ENCODE results near the gene HBEGF. TPM values are rescaled to one million over a fixed set of nuclear protein-coding genes. Genes with fewer than 3 reads are reported as not detected.
"Not testable (repeated sequence)": the region's sequence is repeated elsewhere in the genome, so short reads cannot be mapped to it uniquely, and the experiment has no call there.

Gene HBEGF
- total and polyA plus RNA-seq, 8 donors, result 1.2 to 39.8 (median 13.4) TPM

DNA sequence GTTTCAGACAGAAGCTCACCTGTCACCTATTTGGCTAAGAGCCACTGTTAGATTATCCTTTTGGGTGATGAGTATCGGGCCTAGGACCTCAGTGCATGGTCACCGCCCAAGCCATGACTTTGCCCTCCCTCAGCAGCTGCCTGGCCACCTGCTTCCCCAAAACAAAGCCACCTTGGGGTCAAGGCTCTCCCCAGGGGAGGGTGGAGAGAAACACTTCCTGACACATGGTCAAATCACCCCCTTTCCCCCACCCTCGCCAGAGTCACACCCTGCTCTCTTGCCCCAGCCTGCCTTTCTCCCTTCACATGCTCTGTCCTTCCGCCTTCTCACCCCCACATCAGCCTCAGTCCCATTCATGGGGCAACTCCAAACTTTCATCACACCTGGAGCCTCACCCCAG lies 1.7 kb upstream of the HBEGF start:
- TF ChIP-seq POLR2AphosphoS5 (IDR thresholded peaks at IDR 0.05), result no peak
- no peak for TF ChIP-seq EP300 (IDR thresholded peaks at IDR 0.05)
- TF ChIP-seq POLR2A (IDR thresholded peaks at IDR 0.05), result no peak
- TF ChIP-seq CTCF (IDR thresholded peaks at IDR 0.05), result no peak
- Histone ChIP-seq H3K36me3 (peaks cover 0 to 12% (median 0%) of the 10 kb centered on the region in 4 donors), H3K27ac (peak overlapping the region in 4 of 5 donors; percentile 55 to 91 (median 90)), H3K4me1 (peaks cover 40 to 59% (median 55%) of the 10 kb centered on the region in 4 donors), H3K9me3 (no peaks in the 10 kb centered on the region), H3K27me3 (no peaks in the 10 kb centered on the region), H3K4me3 (no peak overlapping the region)
- intact Hi-C loops (cut with DNase I; ENCODE audit: low total_unique reads), result loop anchor here (5.0 kb wide), 1 partner anchor 101 kb away; no protein-coding TSS in a partner anchor
- WGBS, 5 donors, result 53 to 76% (median 55%) methylated on average over 4 of the region's 4 CpGs
- DNase-seq, result peak in 1 of 2 donors; percentile 54

DNA sequence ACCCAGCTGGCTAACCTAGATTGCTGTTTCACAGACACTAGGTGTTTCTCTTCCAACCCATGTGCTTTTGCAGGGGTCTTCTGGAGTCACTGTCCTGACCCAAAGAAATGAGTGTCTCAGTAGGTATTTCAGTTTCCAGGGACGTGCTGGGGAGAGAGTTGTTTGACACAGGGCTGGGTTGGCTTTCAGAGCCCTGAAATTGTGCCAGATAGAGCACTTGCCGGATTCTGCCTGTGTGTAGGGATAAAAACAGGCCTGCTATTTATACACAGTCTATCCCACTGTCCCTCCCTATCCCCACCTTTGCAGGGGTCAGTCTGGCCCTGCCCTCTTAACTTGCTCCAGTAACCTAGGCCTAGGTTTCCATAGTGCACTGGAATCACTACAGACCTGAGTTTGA lies 957 bp upstream of the HBEGF start:
- peak overlapping the region; percentile 81 to 93 (median 90) for H3K27ac ChIP-seq
- H3K4me3 ChIP-seq, result peak overlapping the region in 1 of 4 donors; percentile 91
- TF ChIP-seq EP300 (IDR thresholded peaks at IDR 0.05) (no peak), POLR2AphosphoS5 (IDR thresholded peaks at IDR 0.05) (no peak), CTCF (IDR thresholded peaks at IDR 0.05) (no peak), POLR2A (IDR thresholded peaks at IDR 0.05) (no peak)
- no peak for DNase-seq
- peaks cover 1 to 19% (median 5%) of the 10 kb centered on the region in 4 donors for H3K36me3 ChIP-seq
- 11 to 31% (median 26%) methylated on average over 2 of the region's 2 CpGs for WGBS, 5 donors
- no peaks in the 10 kb centered on the region for H3K9me3 ChIP-seq
- no peaks in the 10 kb centered on the region for H3K27me3 ChIP-seq
- intact Hi-C loops (cut with DNase I; ENCODE audit: low total_unique reads), result loop anchor here (5.0 kb wide), 1 partner anchor 100 kb away; no protein-coding TSS in a partner anchor
- H3K4me1 ChIP-seq, result peaks cover 46 to 66% (median 62%) of the 10 kb centered on the region in 4 donors

GRCh38 chr5:140345919-140346347 lies 470 bp downstream of the HBEGF start:
- peak; percentile 68 to 85 for DNase-seq
- WGBS, 5 donors, result 0 to 5% (median 3%) methylated on average over 10 to 35 of the region's 35 CpGs
- Histone ChIP-seq H3K36me3 (peaks cover 6 to 34% (median 19%) of the 10 kb centered on the region in 4 donors), H3K27ac (peak overlapping the region; percentile 88 to 93 (median 90)), H3K9me3 (no peaks in the 10 kb centered on the region), H3K4me3 (peak overlapping the region; percentile 74 to 91 (median 88)), H3K27me3 (no peaks in the 10 kb centered on the region), H3K4me1 (peaks cover 59 to 73% (median 72%) of the 10 kb centered on the region in 4 donors)
- intact Hi-C loops (cut with DNase I; ENCODE audit: low total_unique reads), result loop anchor here (5.0 kb wide), 1 partner anchor 99 kb away; no protein-coding TSS in a partner anchor
- TF ChIP-seq POLR2AphosphoS5 (IDR thresholded peaks at IDR 0.05) (no peak), EP300 (IDR thresholded peaks at IDR 0.05) (no peak), CTCF (IDR thresholded peaks at IDR 0.05) (peak in 4 of 7 experiments; percentile 7 to 30 (median 24))

- peak; percentile 47 to 53 for DNase-seq
Observed at GRCh38 chr5:140344683-140345423, 1.6 kb downstream of the HBEGF start.

DNA sequence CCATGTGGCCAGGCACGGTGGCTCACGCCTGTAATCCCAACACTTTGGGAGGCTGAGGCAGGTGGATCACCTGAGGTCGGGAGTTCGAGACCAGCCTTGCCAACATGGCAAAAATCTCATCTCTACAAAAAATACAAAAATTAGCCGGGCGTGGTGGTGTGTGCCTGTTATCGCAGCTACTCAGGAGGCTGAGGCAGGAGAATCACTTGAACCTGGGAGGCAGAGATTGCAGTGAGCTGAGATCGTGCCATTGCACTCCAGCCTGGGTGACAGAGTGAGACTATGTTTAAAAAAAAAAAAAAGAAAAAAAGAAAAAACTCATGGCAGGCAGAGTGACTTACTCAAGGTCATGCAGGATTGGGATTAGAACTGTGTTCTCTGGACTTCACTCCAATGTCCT lies 2.6 kb downstream of the HBEGF start:
- H3K27ac ChIP-seq, result peak overlapping the region; percentile 47 to 93 (median 90)
- intact Hi-C loops (cut with DNase I; ENCODE audit: low total_unique reads); H3K27me3 ChIP-seq; H3K9me3 ChIP-seq; DNase-seq: not testable (repeated sequence)
- H3K36me3 ChIP-seq, result peaks cover 6 to 51% (median 29%) of the 10 kb centered on the region in 4 donors
- 77 to 96% (median 81%) methylated on average over 8 of the region's 8 CpGs for WGBS, 5 donors
- H3K4me3 ChIP-seq, result peak overlapping the region in 3 of 4 donors; percentile 5 to 91 (median 74)
- peaks cover 66 to 93% (median 92%) of the 10 kb centered on the region in 4 donors for H3K4me1 ChIP-seq

More at GRCh38 chr5:140344683-140345423, 1.6 kb downstream of the HBEGF start:
- 20 to 52% (median 28%) methylated on average over 4 of the region's 4 CpGs for WGBS, 5 donors
- intact Hi-C loops (cut with DNase I; ENCODE audit: low total_unique reads), result loop anchor here (5.0 kb wide), 1 partner anchor 98 kb away; no protein-coding TSS in a partner anchor
- H3K27ac ChIP-seq, result peak overlapping the region; percentile 62 to 93 (median 90)
- H3K9me3 ChIP-seq, result no peaks in the 10 kb centered on the region
- TF ChIP-seq EP300 (IDR thresholded peaks at IDR 0.05), result no peak
- no peak for TF ChIP-seq POLR2AphosphoS5 (IDR thresholded peaks at IDR 0.05)
- TF ChIP-seq POLR2A (IDR thresholded peaks at IDR 0.05), result no peak
- TF ChIP-seq CTCF (IDR thresholded peaks at IDR 0.05), result no peak
- H3K4me3 ChIP-seq, result peak overlapping the region; percentile 74 to 91 (median 88)
- H3K36me3 ChIP-seq, result peaks cover 6 to 44% (median 22%) of the 10 kb centered on the region in 4 donors
- H3K4me1 ChIP-seq, result peaks cover 62 to 83% (median 82%) of the 10 kb centered on the region in 4 donors
- H3K27me3 ChIP-seq, result no peaks in the 10 kb centered on the region

All from stomach (tissue), 9 donors.